GM23338 (cell line): ENCODE results near the gene PGAM4. TPM values are rescaled to one million over a fixed set of nuclear protein-coding genes. Genes with fewer than 3 reads are reported as not detected.

Source experiments
- ATAC-seq: fragments of 200-7000 bp; cut with Tn5 transposase; 3 replicates; pipeline ENCODE4 v1.9.1; 2020
- DNase-seq: peaks from one replicate; pipeline ENCODE4 v3.0.0-alpha.2; 2015; ENCODE audit warnings: low spot score
- H2AFZ ChIP-seq: fragments of 200-600 bp; sonication (generic); 2 replicates; pipeline ENCODE4 v1.8.0; 2016; ENCODE audit warnings: antibody characterized with exemption, mild to moderate bottlenecking, moderate library complexity
- H3F3A ChIP-seq: fragments of 200-600 bp; sonication (generic); replicated peaks from 2 replicates; pipeline ENCODE4 v1.8.0; 2017; ENCODE audit warnings: antibody characterized with exemption, mixed run types, low read depth
- H3K27ac ChIP-seq: fragments of 200-600 bp; sonication (generic); 2 replicates; pipeline ENCODE4 v1.6.1; 2016; ENCODE audit warnings: low read depth
- H3K27me3 ChIP-seq: fragments of 200-600 bp; sonication (generic); 2 replicates; pipeline ENCODE4 v1.8.0; 2016; ENCODE audit warnings: mild to moderate bottlenecking, mixed run types, moderate library complexity; ENCODE audit not compliant: insufficient read depth
- H3K36me3 ChIP-seq: fragments of 200-600 bp; sonication (generic); 2 replicates; pipeline ENCODE4 v1.8.0; 2016; ENCODE audit warnings: mild to moderate bottlenecking; ENCODE audit not compliant: insufficient read depth
- H3K4me1 ChIP-seq: fragments of 200-600 bp; sonication (generic); 2 replicates; pipeline ENCODE4 v1.8.0; 2016; ENCODE audit warnings: mild to moderate bottlenecking, moderate library complexity; ENCODE audit not compliant: insufficient read depth
- H3K4me2 ChIP-seq: fragments of 200-600 bp; sonication (generic); 2 replicates; pipeline ENCODE4 v1.7.1; 2017; ENCODE audit warnings: mixed run types
- H3K4me3 ChIP-seq: fragments of 200-600 bp; sonication (generic); 2 replicates; pipeline ENCODE4 v1.6.1; 2016; ENCODE audit warnings: mixed run types
- H3K79me2 ChIP-seq: fragments of 200-600 bp; sonication (generic); replicated peaks from 2 replicates; pipeline ENCODE4 v1.8.0; 2017; ENCODE audit warnings: mild to moderate bottlenecking; ENCODE audit not compliant: insufficient read depth
- H3K9me2 ChIP-seq: fragments of 200-600 bp; sonication (generic); 2 replicates; pipeline ENCODE4 v1.8.0; 2017; ENCODE audit not compliant: insufficient read depth
- H4K20me1 ChIP-seq: fragments of 200-600 bp; sonication (generic); replicated peaks from 2 replicates; pipeline ENCODE4 v1.8.0; 2017; ENCODE audit warnings: mild to moderate bottlenecking; ENCODE audit not compliant: insufficient read depth
- H3K27ac Mint-ChIP-seq: 2 replicates; pipeline ENCODE4 v1.8.0; 2020; ENCODE audit warnings: inconsistent platforms, mild to moderate bottlenecking, moderate library complexity, mixed read lengths
- H3K27me3 Mint-ChIP-seq: 3 replicates; pipeline ENCODE4 v1.8.0; 2022; ENCODE audit warnings: low read depth, mild to moderate bottlenecking, moderate library complexity, mixed read lengths, inconsistent platforms; ENCODE audit not compliant: insufficient read depth, poor library complexity
- H3K36me3 Mint-ChIP-seq: 3 replicates; pipeline ENCODE4 v1.8.0; 2021; ENCODE audit warnings: low read depth, mild to moderate bottlenecking, inconsistent platforms, moderate library complexity, mixed read lengths
- H3K4me1 Mint-ChIP-seq: 3 replicates; pipeline ENCODE4 v1.8.0; 2020; ENCODE audit warnings: mild to moderate bottlenecking, inconsistent platforms, mixed read lengths
- H3K4me3 Mint-ChIP-seq: 3 replicates; pipeline ENCODE4 v1.8.0; 2021; ENCODE audit warnings: moderate library complexity, mild to moderate bottlenecking, inconsistent platforms, mixed read lengths
- H3K9me3 Mint-ChIP-seq: 3 replicates; pipeline ENCODE4 v1.8.0; 2020; ENCODE audit warnings: moderate library complexity, mild to moderate bottlenecking, inconsistent platforms, mixed read lengths
- CREB1 ChIP-seq: fragments of 250-450 bp; sonication (Bioruptor Pico); IDR thresholded peaks from 2 replicates; pipeline ENCODE4 v1.5.0; 2020; ENCODE audit warnings: low read depth, mild to moderate bottlenecking, moderate library complexity
- EZH2 ChIP-seq: fragments of 200-600 bp; sonication (generic); IDR thresholded peaks from one replicate; pipeline ENCODE4 v1.8.0; 2017; ENCODE audit warnings: antibody characterized with exemption, mild to moderate bottlenecking, low read depth; ENCODE audit not compliant: unreplicated experiment
- EZH2phosphoT487 ChIP-seq: fragments of 200-600 bp; sonication (generic); IDR thresholded peaks from one replicate; pipeline ENCODE4 v1.8.1; 2018; ENCODE audit warnings: antibody characterized with exemption; ENCODE audit not compliant: unreplicated experiment
- JUNB ChIP-seq: IDR thresholded peaks from one replicate; pipeline ENCODE4 v1.6.1; 2016; ENCODE audit warnings: antibody characterized with exemption; ENCODE audit not compliant: unreplicated experiment
- NANOG ChIP-seq: IDR thresholded peaks from 2 replicates; pipeline ENCODE4 v1.6.1; 2016; ENCODE audit warnings: antibody characterized with exemption, borderline replicate concordance
- POLR2AphosphoS5 ChIP-seq: IDR thresholded peaks from 2 replicates; pipeline ENCODE4 v1.6.1; 2016; ENCODE audit warnings: antibody characterized with exemption, low read depth
- STAT1 ChIP-seq: IDR thresholded peaks from one replicate; pipeline ENCODE4 v1.6.1; 2016; ENCODE audit warnings: antibody characterized with exemption; ENCODE audit not compliant: unreplicated experiment
- ZNF114 ChIP-seq: fragments of 250-450 bp; sonication (Bioruptor Pico); IDR thresholded peaks from 2 replicates; pipeline ENCODE4 v1.5.0; 2020; ENCODE audit warnings: mild to moderate bottlenecking, moderate library complexity
- ZNF331 ChIP-seq: fragments of 250-450 bp; sonication (Bioruptor Pico); IDR thresholded peaks from 2 replicates; pipeline ENCODE4 v1.5.0; 2020; ENCODE audit warnings: low read depth, mild to moderate bottlenecking, moderate library complexity
- polyA plus RNA-seq: library from polyadenylated mRNA; unstranded; fragments of >200 nt; fragmentation: Nextera tagmentation; extraction: Ambion mirVana; gene quantifications from 2 replicates; pipeline ENCODE4 v1.2.1, GENCODE V29; 2016
- total RNA-seq: library from RNA; depleted of rRNA; stranded (reverse); fragments of >200 nt; shearing (Covaris generic); gene quantifications from 2 replicates; pipeline ENCODE4 v1.2.3, GENCODE V29; 2014
- TF ChIP-seq, protein P1 (sequence below), 2 experiments: fragments of 200-600 bp in 1 of 2; sonication (generic) in 1 of 2; conservative IDR thresholded peaks; 2 replicates each; pipeline versions ENCODE4 v1.5.1 to v1.6.1; 2016 to 2017; ENCODE audit warnings: antibody characterized with exemption in 2 of 2, low read depth in 2 of 2, mild to moderate bottlenecking in 2 of 2, moderate library complexity in 1 of 2
- TF ChIP-seq, protein P2 (sequence below): IDR thresholded peaks from one replicate; pipeline ENCODE4 v1.6.1; 2018; ENCODE audit warnings: antibody characterized with exemption; ENCODE audit not compliant: unreplicated experiment
- TF ChIP-seq, protein P3 (sequence below): IDR thresholded peaks from 2 replicates; pipeline ENCODE4 v1.6.1; 2016; ENCODE audit warnings: antibody characterized with exemption

PGAM4 gene
- total and polyA plus RNA-seq, 2 experiments from 2014 or later, result 0.52 TPM; not detected in 1

DNA sequence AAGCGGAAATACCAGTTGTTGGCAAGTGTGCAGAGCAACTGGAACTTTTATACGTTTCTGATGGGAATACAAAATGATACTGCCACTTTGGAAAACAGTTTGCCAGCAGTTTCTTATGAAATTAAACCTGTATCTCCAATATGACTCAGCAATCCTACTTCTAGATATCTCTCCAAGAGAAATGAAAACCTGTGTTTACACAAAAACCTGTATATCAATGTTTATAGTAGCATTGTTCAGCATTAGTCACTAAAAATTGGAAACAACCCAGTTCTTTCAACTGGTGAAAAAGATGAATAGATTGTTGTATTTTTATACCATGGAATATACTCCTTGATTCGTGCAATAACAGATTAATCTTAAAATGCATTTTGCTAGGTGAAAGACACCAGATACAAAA, 32.1 kb downstream of the PGAM4 start:
- ATAC-seq, result no peak
- H3K79me2 ChIP-seq, result no peaks in the 10 kb centered on the region
- no peaks in the 10 kb centered on the region for H3K27me3 ChIP-seq
- no peak overlapping the region for H3K4me2 ChIP-seq
- no peaks in the 10 kb centered on the region for H3F3A ChIP-seq
- no peak for DNase-seq
- peaks cover 3% of the 10 kb centered on the region; the same call in 1 of the 3 replicates for H3K36me3 Mint-ChIP-seq
- no peak overlapping the region for H3K27ac ChIP-seq
- H3K9me3 Mint-ChIP-seq, result peaks cover 4% of the 10 kb centered on the region; the same call in 2 of the 3 replicates
- TF ChIP-seq, protein P1, sequence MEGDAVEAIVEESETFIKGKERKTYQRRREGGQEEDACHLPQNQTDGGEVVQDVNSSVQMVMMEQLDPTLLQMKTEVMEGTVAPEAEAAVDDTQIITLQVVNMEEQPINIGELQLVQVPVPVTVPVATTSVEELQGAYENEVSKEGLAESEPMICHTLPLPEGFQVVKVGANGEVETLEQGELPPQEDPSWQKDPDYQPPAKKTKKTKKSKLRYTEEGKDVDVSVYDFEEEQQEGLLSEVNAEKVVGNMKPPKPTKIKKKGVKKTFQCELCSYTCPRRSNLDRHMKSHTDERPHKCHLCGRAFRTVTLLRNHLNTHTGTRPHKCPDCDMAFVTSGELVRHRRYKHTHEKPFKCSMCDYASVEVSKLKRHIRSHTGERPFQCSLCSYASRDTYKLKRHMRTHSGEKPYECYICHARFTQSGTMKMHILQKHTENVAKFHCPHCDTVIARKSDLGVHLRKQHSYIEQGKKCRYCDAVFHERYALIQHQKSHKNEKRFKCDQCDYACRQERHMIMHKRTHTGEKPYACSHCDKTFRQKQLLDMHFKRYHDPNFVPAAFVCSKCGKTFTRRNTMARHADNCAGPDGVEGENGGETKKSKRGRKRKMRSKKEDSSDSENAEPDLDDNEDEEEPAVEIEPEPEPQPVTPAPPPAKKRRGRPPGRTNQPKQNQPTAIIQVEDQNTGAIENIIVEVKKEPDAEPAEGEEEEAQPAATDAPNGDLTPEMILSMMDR (conservative IDR thresholded peaks at IDR 0.05; ENCODE audit: low read depth in 2 of 2), result no peak
- TF ChIP-seq CREB1 (CRISPR knock-in tag) (no peak), EZH2phosphoT487 (no peak), POLR2AphosphoS5 (no peak), NANOG (no peak)
- no peaks in the 10 kb centered on the region for H3K4me1 Mint-ChIP-seq
- H3K9me2 ChIP-seq, result no peaks in the 10 kb centered on the region
- H3K36me3 ChIP-seq, result no peaks in the 10 kb centered on the region
- peaks cover under 1% of the 10 kb centered on the region for H3K27me3 Mint-ChIP-seq
- H3K4me3 Mint-ChIP-seq, result no peak overlapping the region
- no peak overlapping the region for H3K27ac Mint-ChIP-seq
- H3K4me3 ChIP-seq, result no peak overlapping the region
- no peak overlapping the region for H2AFZ ChIP-seq
- H4K20me1 ChIP-seq, result no peaks in the 10 kb centered on the region
- H3K4me1 ChIP-seq, result no peaks in the 10 kb centered on the region

DNA sequence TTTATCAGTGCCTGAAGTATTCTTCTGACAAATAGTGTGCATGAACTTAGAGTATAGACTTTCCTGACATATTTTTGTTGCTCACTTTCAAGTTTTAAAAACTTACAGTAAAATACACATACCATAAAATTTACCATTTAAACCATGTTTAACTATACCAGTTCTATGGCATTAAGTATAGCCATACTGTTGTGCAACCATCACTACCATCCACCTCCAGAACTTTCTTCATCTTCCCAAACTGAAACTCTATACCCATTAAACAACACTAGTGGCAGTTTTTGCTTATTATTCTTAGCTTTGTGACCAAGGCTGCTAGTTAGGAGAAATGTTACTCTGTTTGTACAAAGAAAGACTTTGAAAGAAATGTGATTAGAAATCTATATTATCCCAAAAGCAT, 33.1 kb downstream of the PGAM4 start:
- Histone ChIP-seq H3K27me3 (no peaks in the 10 kb centered on the region), H3K4me1 (no peaks in the 10 kb centered on the region), H4K20me1 (no peaks in the 10 kb centered on the region), H3K79me2 (no peaks in the 10 kb centered on the region), H2AFZ (no peak overlapping the region), H3K9me2 (no peaks in the 10 kb centered on the region), H3F3A (no peaks in the 10 kb centered on the region), H3K27ac (no peak overlapping the region), H3K4me2 (no peak overlapping the region), H3K36me3 (no peaks in the 10 kb centered on the region), H3K4me3 (no peak overlapping the region)
- DNase-seq, result no peak
- no peak for ATAC-seq
- no peaks in the 10 kb centered on the region for H3K27me3 Mint-ChIP-seq
- peaks cover 3% of the 10 kb centered on the region; the same call in 1 of the 3 replicates for H3K36me3 Mint-ChIP-seq
- H3K4me3 Mint-ChIP-seq, result no peak overlapping the region
- peaks cover 4% of the 10 kb centered on the region; the same call in 2 of the 3 replicates for H3K9me3 Mint-ChIP-seq
- H3K4me1 Mint-ChIP-seq, result no peaks in the 10 kb centered on the region
- no peak overlapping the region for H3K27ac Mint-ChIP-seq
- TF ChIP-seq STAT1 (no peak), JUNB (no peak), EZH2phosphoT487 (no peak), ZNF114 (CRISPR knock-in tag) (no peak), ZNF331 (CRISPR knock-in tag) (no peak), CREB1 (CRISPR knock-in tag) (no peak), EZH2 (no peak), NANOG (no peak), POLR2AphosphoS5 (no peak)
- TF ChIP-seq, protein P2, sequence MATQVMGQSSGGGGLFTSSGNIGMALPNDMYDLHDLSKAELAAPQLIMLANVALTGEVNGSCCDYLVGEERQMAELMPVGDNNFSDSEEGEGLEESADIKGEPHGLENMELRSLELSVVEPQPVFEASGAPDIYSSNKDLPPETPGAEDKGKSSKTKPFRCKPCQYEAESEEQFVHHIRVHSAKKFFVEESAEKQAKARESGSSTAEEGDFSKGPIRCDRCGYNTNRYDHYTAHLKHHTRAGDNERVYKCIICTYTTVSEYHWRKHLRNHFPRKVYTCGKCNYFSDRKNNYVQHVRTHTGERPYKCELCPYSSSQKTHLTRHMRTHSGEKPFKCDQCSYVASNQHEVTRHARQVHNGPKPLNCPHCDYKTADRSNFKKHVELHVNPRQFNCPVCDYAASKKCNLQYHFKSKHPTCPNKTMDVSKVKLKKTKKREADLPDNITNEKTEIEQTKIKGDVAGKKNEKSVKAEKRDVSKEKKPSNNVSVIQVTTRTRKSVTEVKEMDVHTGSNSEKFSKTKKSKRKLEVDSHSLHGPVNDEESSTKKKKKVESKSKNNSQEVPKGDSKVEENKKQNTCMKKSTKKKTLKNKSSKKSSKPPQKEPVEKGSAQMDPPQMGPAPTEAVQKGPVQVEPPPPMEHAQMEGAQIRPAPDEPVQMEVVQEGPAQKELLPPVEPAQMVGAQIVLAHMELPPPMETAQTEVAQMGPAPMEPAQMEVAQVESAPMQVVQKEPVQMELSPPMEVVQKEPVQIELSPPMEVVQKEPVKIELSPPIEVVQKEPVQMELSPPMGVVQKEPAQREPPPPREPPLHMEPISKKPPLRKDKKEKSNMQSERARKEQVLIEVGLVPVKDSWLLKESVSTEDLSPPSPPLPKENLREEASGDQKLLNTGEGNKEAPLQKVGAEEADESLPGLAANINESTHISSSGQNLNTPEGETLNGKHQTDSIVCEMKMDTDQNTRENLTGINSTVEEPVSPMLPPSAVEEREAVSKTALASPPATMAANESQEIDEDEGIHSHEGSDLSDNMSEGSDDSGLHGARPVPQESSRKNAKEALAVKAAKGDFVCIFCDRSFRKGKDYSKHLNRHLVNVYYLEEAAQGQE, result no peak
- TF ChIP-seq, protein P1 (conservative IDR thresholded peaks at IDR 0.05; ENCODE audit: low read depth in 2 of 2), result no peak
- TF ChIP-seq, protein P3, sequence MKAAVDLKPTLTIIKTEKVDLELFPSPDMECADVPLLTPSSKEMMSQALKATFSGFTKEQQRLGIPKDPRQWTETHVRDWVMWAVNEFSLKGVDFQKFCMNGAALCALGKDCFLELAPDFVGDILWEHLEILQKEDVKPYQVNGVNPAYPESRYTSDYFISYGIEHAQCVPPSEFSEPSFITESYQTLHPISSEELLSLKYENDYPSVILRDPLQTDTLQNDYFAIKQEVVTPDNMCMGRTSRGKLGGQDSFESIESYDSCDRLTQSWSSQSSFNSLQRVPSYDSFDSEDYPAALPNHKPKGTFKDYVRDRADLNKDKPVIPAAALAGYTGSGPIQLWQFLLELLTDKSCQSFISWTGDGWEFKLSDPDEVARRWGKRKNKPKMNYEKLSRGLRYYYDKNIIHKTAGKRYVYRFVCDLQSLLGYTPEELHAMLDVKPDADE, result no peak
